ENCODE results near the gene NEK6. TPM values are rescaled to one million over a fixed set of nuclear protein-coding genes. Genes with fewer than 3 reads are reported as not detected.

NEK6 gene
- total RNA-seq, 5 donors from 2014 or later (not counting 1 experiment from before 2014, with no cell fraction given) = 5.9 to 12.5 (median 10.4) TPM

DNA sequence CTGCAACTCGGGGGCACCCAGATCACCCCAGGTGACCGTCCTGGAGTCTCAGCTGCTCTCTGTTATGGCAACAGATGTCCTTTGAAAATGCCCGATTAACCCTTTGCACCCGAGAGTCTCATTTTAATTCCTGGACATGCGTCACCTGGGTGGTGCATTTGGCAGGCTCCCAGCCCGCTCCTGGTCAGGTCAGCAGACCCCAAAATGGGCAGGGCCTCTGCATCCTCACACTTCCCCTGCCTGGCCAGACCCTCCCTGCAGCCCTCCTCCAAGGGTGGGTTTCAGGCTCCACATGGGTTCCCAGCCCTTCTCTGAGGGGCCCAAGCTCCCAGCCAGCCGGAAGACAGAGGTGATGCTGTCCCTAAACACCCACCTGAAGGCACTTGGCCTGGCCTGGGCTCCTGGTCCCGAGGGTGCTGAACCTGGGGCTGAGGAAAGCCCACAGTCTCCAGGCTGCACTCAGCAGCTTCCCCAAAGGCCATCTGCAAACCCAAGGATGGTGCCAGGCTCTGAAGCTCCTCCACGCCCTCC lies 88.1 kb downstream of the NEK6 start:
- H3K9me3 ChIP-seq = no peaks in the 10 kb centered on the region
- Mint-ChIP-seq H3K27ac (no peak overlapping the region), H3K36me3 (peaks cover 3% of the 10 kb centered on the region)

DNA sequence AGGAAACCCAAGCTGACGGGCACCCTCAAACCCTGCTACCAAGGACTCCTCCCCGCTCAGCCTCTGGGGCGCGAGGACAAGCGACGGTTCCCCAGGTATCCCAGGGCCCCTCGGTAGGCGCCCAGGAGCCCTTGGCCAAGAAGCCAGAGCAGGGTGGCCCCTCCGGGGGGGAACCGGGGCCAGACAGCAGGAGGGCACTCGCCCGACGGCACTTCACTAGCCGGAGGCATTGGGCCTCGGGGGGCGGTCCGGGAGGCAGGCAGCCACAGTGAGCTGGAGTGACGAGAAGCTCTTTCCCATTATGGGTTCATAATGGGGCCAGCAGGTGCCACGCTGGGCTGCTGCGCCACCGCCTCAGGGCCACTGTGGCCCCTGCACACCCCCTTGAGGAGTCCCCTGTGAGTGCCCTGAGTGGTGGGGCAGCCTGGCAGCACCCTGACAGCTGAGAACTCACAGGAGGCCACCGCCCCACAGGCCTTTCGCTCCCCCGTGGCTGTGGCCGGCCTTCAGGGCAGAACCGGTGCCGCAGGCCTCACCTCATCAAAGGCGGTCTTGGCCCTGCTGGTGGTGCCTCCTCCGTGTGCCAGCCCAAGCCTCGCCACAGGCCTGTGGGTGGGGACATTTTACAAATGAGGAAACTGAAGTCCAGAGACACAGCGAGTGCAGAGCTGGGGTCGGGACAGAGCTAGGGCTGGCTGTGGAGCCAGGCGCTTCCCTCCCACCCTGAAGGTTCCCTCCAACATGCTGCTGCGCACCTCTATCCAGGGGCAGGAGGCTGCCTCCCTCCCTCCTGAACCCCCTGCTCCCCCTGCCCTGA lies 88.8 kb downstream of the NEK6 start:
- H3K9me3 ChIP-seq = no peaks in the 10 kb centered on the region
- H3K27me3 ChIP-seq (replicated peaks in 1 of 2; ENCODE audit: control insufficient read depth in 2 of 2, extremely low read depth in 1 of 2, insufficient read depth in 2 of 2, low read length in 1 of 2) = no peaks in the 10 kb centered on the region
- ATAC-seq (replicated peaks in 1 of 4) = peak in 1 of 4 experiments; percentile 7
- H3K27me3 Mint-ChIP-seq = no peaks in the 10 kb centered on the region
- H3K4me1 Mint-ChIP-seq = no peaks in the 10 kb centered on the region
- H3K36me3 Mint-ChIP-seq = peaks cover 9% of the 10 kb centered on the region
- DNase-seq = no peak
- no peak overlapping the region for H3K27ac Mint-ChIP-seq
- H3K4me3 Mint-ChIP-seq = no peak overlapping the region
- no peaks in the 10 kb centered on the region for H3K9me3 Mint-ChIP-seq
- no peaks in the 10 kb centered on the region for H3K4me1 ChIP-seq (ENCODE audit: control insufficient read depth in 1 of 2, extremely low read depth in 1 of 2, insufficient read depth in 2 of 2, low read length in 2 of 2)
- H3K27ac ChIP-seq (ENCODE audit: low read length) = no peak overlapping the region
- peaks cover 13 to 46% of the 10 kb centered on the region in 2 donors for H3K36me3 ChIP-seq (ENCODE audit: control insufficient read depth in 2 of 2, extremely low read depth in 1 of 2, insufficient read depth in 1 of 2, low read length in 1 of 2)
- CTCF ChIA-PET = no interaction called here
- 87% methylated on average over 28 of the region's 34 CpGs for WGBS (ENCODE audit: insufficient coverage)
- no peak overlapping the region for H3K4me3 ChIP-seq (ENCODE audit: control insufficient read depth in 1 of 2, extremely low read depth in 1 of 2, low read length in 1 of 2)
- POLR2A ChIA-PET = no interaction called here

More for the DNA sequence above, 88.1 kb downstream of the NEK6 start:
- Histone ChIP-seq H3K4me3 (ENCODE audit: control insufficient read depth in 1 of 2, extremely low read depth in 1 of 2, low read length in 1 of 2) (no peak overlapping the region), H3K36me3 (ENCODE audit: control insufficient read depth in 2 of 2, extremely low read depth in 1 of 2, insufficient read depth in 1 of 2, low read length in 1 of 2) (peaks cover 13 to 39% of the 10 kb centered on the region in 2 donors), H3K27ac (ENCODE audit: low read length) (no peak overlapping the region), H3K27me3 (replicated peaks in 1 of 2; ENCODE audit: control insufficient read depth in 2 of 2, extremely low read depth in 1 of 2, insufficient read depth in 2 of 2, low read length in 1 of 2) (no peaks in the 10 kb centered on the region), H3K4me1 (ENCODE audit: control insufficient read depth in 1 of 2, extremely low read depth in 1 of 2, insufficient read depth in 2 of 2, low read length in 2 of 2) (no peaks in the 10 kb centered on the region)
- Mint-ChIP-seq H3K27me3 (no peaks in the 10 kb centered on the region), H3K4me1 (no peaks in the 10 kb centered on the region), H3K4me3 (no peak overlapping the region), H3K9me3 (no peaks in the 10 kb centered on the region)
- ChIA-PET POLR2A (no interaction called here), CTCF (no interaction called here)
- no peak for ATAC-seq (replicated peaks in 1 of 4)
- 89% methylated on average over 9 of the region's 9 CpGs for WGBS (ENCODE audit: insufficient coverage)
- DNase-seq = no peak

DNA sequence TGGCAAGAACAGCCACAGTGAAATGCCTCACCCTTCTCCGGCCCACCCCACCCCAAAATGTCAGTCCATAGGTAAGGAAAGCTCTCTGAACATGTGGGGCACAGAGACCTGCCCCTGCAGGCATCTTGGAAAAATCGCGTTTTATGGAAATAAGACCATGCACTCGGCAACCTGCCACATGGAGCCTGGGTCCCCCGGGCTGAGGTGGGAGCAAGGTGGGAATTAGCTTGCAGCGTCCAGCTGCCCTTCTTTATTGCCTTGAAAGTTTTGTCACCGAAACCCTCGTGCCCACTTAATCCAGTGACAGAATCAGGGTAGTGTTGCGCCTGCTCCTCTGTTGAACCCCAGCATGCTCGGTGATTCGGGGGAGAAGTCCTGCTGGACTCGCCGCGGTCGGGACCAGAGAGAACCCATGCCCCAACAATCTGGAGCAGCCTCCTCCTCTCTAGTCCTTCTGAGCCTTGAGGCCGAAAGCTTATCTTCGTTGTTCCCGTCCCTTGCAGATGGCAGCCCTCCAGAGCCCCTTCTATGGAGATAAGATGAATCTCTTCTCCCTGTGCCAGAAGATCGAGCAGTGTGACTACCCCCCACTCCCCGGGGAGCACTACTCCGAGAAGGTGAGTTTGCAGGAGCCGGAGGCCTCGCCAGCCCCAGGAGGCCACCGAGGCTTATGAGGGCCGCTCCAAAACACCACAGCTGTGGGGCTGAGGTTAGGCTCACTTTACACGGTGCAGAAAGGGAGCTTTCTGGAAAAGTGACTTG lies 89.6 kb downstream of the NEK6 start:
- Histone ChIP-seq H3K27ac (ENCODE audit: low read length) (no peak overlapping the region), H3K36me3 (ENCODE audit: control insufficient read depth in 2 of 2, extremely low read depth in 1 of 2, insufficient read depth in 1 of 2, low read length in 1 of 2) (peaks cover 9 to 54% of the 10 kb centered on the region in 2 donors), H3K4me1 (ENCODE audit: control insufficient read depth in 1 of 2, extremely low read depth in 1 of 2, insufficient read depth in 2 of 2, low read length in 2 of 2) (no peaks in the 10 kb centered on the region), H3K9me3 (no peaks in the 10 kb centered on the region), H3K4me3 (ENCODE audit: control insufficient read depth in 1 of 2, extremely low read depth in 1 of 2, low read length in 1 of 2) (no peak overlapping the region), H3K27me3 (replicated peaks in 1 of 2; ENCODE audit: control insufficient read depth in 2 of 2, extremely low read depth in 1 of 2, insufficient read depth in 2 of 2, low read length in 1 of 2) (no peaks in the 10 kb centered on the region)
- DNase-seq (peak in 1 of 35 experiments; percentile 0), ATAC-seq (replicated peaks in 1 of 4) (peak in 1 of 4 experiments; percentile 4)
- WGBS (ENCODE audit: insufficient coverage) = 97% methylated on average over 18 of the region's 26 CpGs
- Mint-ChIP-seq H3K27ac (no peak overlapping the region), H3K4me1 (no peaks in the 10 kb centered on the region), H3K27me3 (no peaks in the 10 kb centered on the region), H3K9me3 (no peaks in the 10 kb centered on the region), H3K36me3 (peaks cover 17% of the 10 kb centered on the region), H3K4me3 (no peak overlapping the region)
- ChIA-PET CTCF (no interaction called here), POLR2A (no interaction called here)

DNA sequence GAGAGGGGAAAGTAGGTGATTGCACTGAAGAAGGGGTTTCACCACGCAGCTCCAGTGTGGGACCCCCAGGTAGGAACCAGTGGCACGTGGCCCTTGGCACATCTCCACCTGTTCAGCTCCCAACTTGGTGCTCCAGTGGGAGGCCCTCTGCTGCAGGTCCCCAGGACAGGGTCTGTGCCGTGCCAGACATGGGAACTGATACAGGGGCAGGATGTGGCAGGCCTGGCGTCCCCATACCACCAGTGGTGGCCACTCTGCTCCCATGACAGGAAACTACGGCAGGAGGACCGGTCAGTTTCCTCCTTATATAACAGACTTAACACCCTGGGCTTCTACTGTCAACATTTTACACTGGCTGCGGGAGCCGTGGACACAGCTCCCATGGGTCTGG lies 90.2 kb downstream of the NEK6 start:
- WGBS (ENCODE audit: insufficient coverage) = 93% methylated on average over 3 of the region's 8 CpGs
- H3K27me3 Mint-ChIP-seq = no peaks in the 10 kb centered on the region
- H3K36me3 Mint-ChIP-seq = peaks cover 23% of the 10 kb centered on the region
- POLR2A ChIA-PET = no interaction called here
- no peak for ATAC-seq (replicated peaks in 1 of 4)
- no peak for DNase-seq
- no peaks in the 10 kb centered on the region for H3K4me1 Mint-ChIP-seq
- Histone ChIP-seq H3K36me3 (ENCODE audit: control insufficient read depth in 2 of 2, extremely low read depth in 1 of 2, insufficient read depth in 1 of 2, low read length in 1 of 2) (peaks cover 9 to 60% of the 10 kb centered on the region in 2 donors), H3K9me3 (no peaks in the 10 kb centered on the region), H3K27ac (ENCODE audit: low read length) (no peak overlapping the region), H3K4me1 (ENCODE audit: control insufficient read depth in 1 of 2, extremely low read depth in 1 of 2, insufficient read depth in 2 of 2, low read length in 2 of 2) (no peaks in the 10 kb centered on the region), H3K27me3 (replicated peaks in 1 of 2; ENCODE audit: control insufficient read depth in 2 of 2, extremely low read depth in 1 of 2, insufficient read depth in 2 of 2, low read length in 1 of 2) (no peaks in the 10 kb centered on the region), H3K4me3 (ENCODE audit: control insufficient read depth in 1 of 2, extremely low read depth in 1 of 2, low read length in 1 of 2) (no peak overlapping the region)
- H3K4me3 Mint-ChIP-seq = no peak overlapping the region
- no peak overlapping the region for H3K27ac Mint-ChIP-seq
- H3K9me3 Mint-ChIP-seq = no peaks in the 10 kb centered on the region
- CTCF ChIA-PET = no interaction called here

DNA sequence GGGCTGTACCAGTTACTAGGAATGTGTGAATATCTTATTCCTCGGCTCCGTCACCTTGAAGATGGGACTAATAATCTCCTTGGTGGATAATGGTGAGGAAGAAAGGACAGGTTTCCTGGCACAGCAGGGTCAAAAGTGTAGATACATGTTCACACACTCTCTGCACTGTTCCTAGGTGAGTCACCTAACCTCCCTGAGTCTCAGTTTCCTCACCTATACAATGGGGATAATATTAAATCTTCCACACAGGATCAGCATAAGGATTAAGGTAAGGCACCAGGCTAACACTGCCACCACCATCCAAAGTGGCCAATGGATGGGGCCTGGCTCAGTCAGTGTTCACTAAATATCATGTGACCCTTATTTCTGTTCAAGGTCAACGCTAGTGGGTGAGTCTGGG lies 90.6 kb downstream of the NEK6 start:
- H3K27me3 ChIP-seq (replicated peaks in 1 of 2; ENCODE audit: control insufficient read depth in 2 of 2, extremely low read depth in 1 of 2, insufficient read depth in 2 of 2, low read length in 1 of 2) = no peaks in the 10 kb centered on the region
- ChIA-PET CTCF (no interaction called here), POLR2A (no interaction called here)
- peak in 1 of 35 experiments; percentile 1 for DNase-seq
- no peaks in the 10 kb centered on the region for H3K4me1 Mint-ChIP-seq
- H3K36me3 Mint-ChIP-seq = peaks cover 23% of the 10 kb centered on the region
- H3K27me3 Mint-ChIP-seq = no peaks in the 10 kb centered on the region
- no peaks in the 10 kb centered on the region for H3K9me3 ChIP-seq
- no peaks in the 10 kb centered on the region for H3K9me3 Mint-ChIP-seq
- no peak overlapping the region for H3K27ac ChIP-seq (ENCODE audit: low read length)
- H3K27ac Mint-ChIP-seq = no peak overlapping the region
- no peak for ATAC-seq (replicated peaks in 1 of 4)
- no peak overlapping the region for H3K4me3 Mint-ChIP-seq
- no peak overlapping the region for H3K4me3 ChIP-seq (ENCODE audit: control insufficient read depth in 1 of 2, extremely low read depth in 1 of 2, low read length in 1 of 2)
- H3K4me1 ChIP-seq (ENCODE audit: control insufficient read depth in 1 of 2, extremely low read depth in 1 of 2, insufficient read depth in 2 of 2, low read length in 2 of 2) = no peaks in the 10 kb centered on the region
- WGBS (ENCODE audit: insufficient coverage) = no CpG with 5 or more reads among the region's 3 CpGs
- H3K36me3 ChIP-seq (ENCODE audit: control insufficient read depth in 2 of 2, extremely low read depth in 1 of 2, insufficient read depth in 1 of 2, low read length in 1 of 2) = peaks cover 9 to 64% of the 10 kb centered on the region in 2 donors

DNA sequence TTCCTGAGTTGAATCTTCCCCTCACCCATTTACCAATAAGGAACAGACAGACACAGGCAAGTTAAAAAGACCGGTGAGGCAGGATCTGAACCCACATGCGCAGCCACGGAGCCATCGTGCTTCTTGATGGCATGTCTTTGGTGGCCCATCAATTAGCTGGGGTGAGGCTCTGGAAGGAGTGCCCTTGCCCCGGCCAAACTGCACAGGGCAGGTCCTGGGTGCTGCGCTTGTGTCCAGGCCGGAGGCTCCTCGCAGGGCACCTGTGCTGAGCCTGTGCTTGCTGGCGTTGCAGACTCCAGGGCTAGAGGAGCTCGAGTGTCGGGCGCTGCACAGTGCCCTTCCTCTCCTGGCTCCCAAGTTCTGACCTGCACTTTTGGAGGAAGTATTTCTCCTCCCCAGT lies 91.1 kb downstream of the NEK6 start:
- ChIA-PET CTCF (no interaction called here), POLR2A (no interaction called here)
- H3K27me3 Mint-ChIP-seq = no peaks in the 10 kb centered on the region
- no peaks in the 10 kb centered on the region for H3K9me3 Mint-ChIP-seq
- H3K4me1 ChIP-seq (ENCODE audit: control insufficient read depth in 1 of 2, extremely low read depth in 1 of 2, insufficient read depth in 2 of 2, low read length in 2 of 2) = no peaks in the 10 kb centered on the region
- no peak for ATAC-seq (replicated peaks in 1 of 4)
- H3K27me3 ChIP-seq (replicated peaks in 1 of 2; ENCODE audit: control insufficient read depth in 2 of 2, extremely low read depth in 1 of 2, insufficient read depth in 2 of 2, low read length in 1 of 2) = no peaks in the 10 kb centered on the region
- peak in 1 of 35 experiments; percentile 2 for DNase-seq
- H3K9me3 ChIP-seq = no peaks in the 10 kb centered on the region
- H3K4me3 Mint-ChIP-seq = no peak overlapping the region
- peaks cover 9 to 69% of the 10 kb centered on the region in 2 donors for H3K36me3 ChIP-seq (ENCODE audit: control insufficient read depth in 2 of 2, extremely low read depth in 1 of 2, insufficient read depth in 1 of 2, low read length in 1 of 2)
- H3K4me3 ChIP-seq (ENCODE audit: control insufficient read depth in 1 of 2, extremely low read depth in 1 of 2, low read length in 1 of 2) = no peak overlapping the region
- H3K4me1 Mint-ChIP-seq = no peaks in the 10 kb centered on the region
- WGBS (ENCODE audit: insufficient coverage) = 99% methylated on average over 9 of the region's 12 CpGs
- no peak overlapping the region for H3K27ac ChIP-seq (ENCODE audit: low read length)
- H3K36me3 Mint-ChIP-seq = peaks cover 24% of the 10 kb centered on the region
- H3K27ac Mint-ChIP-seq = no peak overlapping the region
